Mesothelial cell of epicardium (in vitro differentiated cells): ENCODE measurements around the gene MED13L. TPM values are rescaled to one million over a fixed set of nuclear protein-coding genes. Genes with fewer than 3 reads are reported as not detected.

Experiments used
- DNase-seq, 2 experiments: peaks; one replicate each; pipeline ENCODE4 v3.0.0; 2021; ENCODE audit warnings: low spot score in 2 of 2; ENCODE audit not compliant: unreplicated experiment in 2 of 2
- H3K27ac Mint-ChIP-seq: 2 replicates; pipeline ENCODE4 v1.8.0; 2021; ENCODE audit warnings: mixed read lengths
- H3K27me3 Mint-ChIP-seq: 2 replicates; pipeline ENCODE4 v1.8.0; 2021; ENCODE audit warnings: low read depth, mixed read lengths
- H3K36me3 Mint-ChIP-seq: 2 replicates; pipeline ENCODE4 v1.8.0; 2021; ENCODE audit warnings: mixed read lengths
- H3K4me1 Mint-ChIP-seq: 2 replicates; pipeline ENCODE4 v1.8.0; 2021; ENCODE audit warnings: mixed read lengths
- H3K4me3 Mint-ChIP-seq: 2 replicates; pipeline ENCODE4 v1.8.0; 2021; ENCODE audit warnings: mild to moderate bottlenecking, moderate library complexity, mixed read lengths
- H3K9me3 Mint-ChIP-seq: 2 replicates; pipeline ENCODE4 v1.8.0; 2021; ENCODE audit warnings: mixed read lengths
- CTCF ChIP-seq: fragments of 200-600 bp; sonication (generic); IDR thresholded peaks from one replicate; pipeline ENCODE4 v1.5.0; 2021; ENCODE audit warnings: antibody characterized with exemption; ENCODE audit not compliant: unreplicated experiment
- total RNA-seq: library from RNA; stranded (reverse); gene quantifications from 3 replicates; pipeline ENCODE4 v1.2.1, GENCODE V29; 2021

Gene MED13L
- total RNA-seq, 1 donor from 2014 or later = 179 TPM

- H3K27me3 Mint-ChIP-seq = no peaks in the 10 kb centered on the region
- H3K4me1 Mint-ChIP-seq = peaks cover 20% of the 10 kb centered on the region
- H3K36me3 Mint-ChIP-seq = no peaks in the 10 kb centered on the region
- no peak for TF ChIP-seq CTCF
- no peak for DNase-seq
- no peaks in the 10 kb centered on the region for H3K9me3 Mint-ChIP-seq
- H3K4me3 Mint-ChIP-seq = no peak overlapping the region
- H3K27ac Mint-ChIP-seq = no peak overlapping the region
These were observed 88.9 kb downstream of the MED13L start for GRCh38 chr12:116188581-116188980.

- DNase-seq = no peak
- Mint-ChIP-seq H3K36me3 (no peaks in the 10 kb centered on the region), H3K27ac (peak overlapping the region; percentile 2), H3K27me3 (no peaks in the 10 kb centered on the region), H3K4me1 (peaks cover 29% of the 10 kb centered on the region), H3K9me3 (no peaks in the 10 kb centered on the region), H3K4me3 (no peak overlapping the region)
- no peak for TF ChIP-seq CTCF
These were observed 90.4 kb downstream of the MED13L start for GRCh38 chr12:116187151-116187511.

GRCh38 chr12:116186482-116187150, 90.9 kb downstream of the MED13L start:
- TF ChIP-seq CTCF = no peak
- peaks cover 32% of the 10 kb centered on the region for H3K4me1 Mint-ChIP-seq
- peak overlapping the region; percentile 2 for H3K27ac Mint-ChIP-seq
- DNase-seq = no peak
- no peaks in the 10 kb centered on the region for H3K36me3 Mint-ChIP-seq
- H3K9me3 Mint-ChIP-seq = no peaks in the 10 kb centered on the region
- H3K27me3 Mint-ChIP-seq = no peaks in the 10 kb centered on the region
- H3K4me3 Mint-ChIP-seq = no peak overlapping the region

GRCh38 chr12:116184763-116185162, 92.7 kb downstream of the MED13L start:
- DNase-seq = no peak
- Mint-ChIP-seq H3K36me3 (no peaks in the 10 kb centered on the region), H3K9me3 (no peaks in the 10 kb centered on the region), H3K4me3 (no peak overlapping the region), H3K27me3 (no peaks in the 10 kb centered on the region), H3K27ac (no peak overlapping the region), H3K4me1 (peaks cover 25% of the 10 kb centered on the region)
- TF ChIP-seq CTCF = no peak

GRCh38 chr12:116183741-116184141, 93.8 kb downstream of the MED13L start:
- Mint-ChIP-seq H3K36me3 (no peaks in the 10 kb centered on the region), H3K27ac (no peak overlapping the region), H3K4me1 (peaks cover 22% of the 10 kb centered on the region), H3K27me3 (no peaks in the 10 kb centered on the region), H3K9me3 (no peaks in the 10 kb centered on the region), H3K4me3 (no peak overlapping the region)
- TF ChIP-seq CTCF = no peak
- no peak for DNase-seq
